Activated naive CD4-positive, alpha-beta T cell treated with anti-CD3 and anti-CD28 coated beads for 36 hours (primary cell): ENCODE data around the gene MALT1. TPM values are rescaled to one million over a fixed set of nuclear protein-coding genes. Genes with fewer than 3 reads are reported as not detected.

ENCODE experiments used
- CTCF ChIA-PET: fragments of 350-600 bp; sonication (Branson Sonifier 250); formaldehyde crosslinking; loops from one replicate; lab custom pipeline; 2021; ENCODE audit warnings: antibody characterized with exemption; lab: Charles Lee
- DNase-seq: peaks from one replicate; pipeline ENCODE4 v3.0.0-alpha.2; 2020
- H3K27ac Mint-ChIP-seq: one replicate; pipeline ENCODE4 v1.8.0; 2021; ENCODE audit warnings: mild to moderate bottlenecking, mixed read lengths
- H3K27me3 Mint-ChIP-seq: one replicate; pipeline ENCODE4 v1.8.0; 2021; ENCODE audit warnings: low read depth, mixed read lengths
- H3K36me3 Mint-ChIP-seq: one replicate; pipeline ENCODE4 v1.8.0; 2021; ENCODE audit warnings: low read depth, mixed read lengths
- H3K4me1 Mint-ChIP-seq: one replicate; pipeline ENCODE4 v1.8.0; 2021; ENCODE audit warnings: low read depth, mixed read lengths
- H3K4me3 Mint-ChIP-seq: one replicate; pipeline ENCODE4 v1.8.0; 2021; ENCODE audit warnings: mild to moderate bottlenecking, moderate library complexity, mixed read lengths
- H3K9me3 Mint-ChIP-seq: one replicate; pipeline ENCODE4 v1.8.0; 2021; ENCODE audit warnings: mixed read lengths
- intact Hi-C: fragments of 100-400 bp; cut with micrococcal nuclease; formaldehyde crosslinking; loops from one replicate; pipeline ENCODE4 v1.15.1; 2023
- total RNA-seq, 2 experiments: library from RNA; stranded (reverse); gene quantifications; one replicate each; pipeline ENCODE4 v1.2.3, GENCODE V29; 2021

Gene MALT1
- total RNA-seq, 2 experiments from 2014 or later, result 39.7 to 41.0 TPM

DNA sequence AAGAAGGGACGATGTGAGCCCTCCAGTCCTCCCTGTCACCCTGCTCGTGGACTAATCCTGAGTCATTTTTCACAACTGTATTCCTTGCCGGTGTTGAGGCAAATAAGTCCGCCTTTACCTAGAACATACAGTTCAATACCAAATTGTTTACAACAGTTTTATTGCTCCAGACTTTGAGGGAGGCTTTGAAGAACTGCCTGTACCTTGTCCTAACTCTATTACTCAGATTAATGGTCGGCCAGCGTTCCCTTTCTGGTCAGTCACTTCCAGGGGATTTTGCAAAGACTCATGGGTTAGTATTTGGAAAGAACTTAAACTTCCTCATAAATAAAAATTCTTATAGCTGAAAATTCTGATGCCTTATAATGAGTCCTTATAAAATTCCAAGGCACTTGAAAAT, 108.3 kb downstream of the MALT1 start:
- Mint-ChIP-seq H3K27ac (no peak overlapping the region), H3K27me3 (peaks cover 16% of the 10 kb centered on the region), H3K4me3 (no peak overlapping the region), H3K36me3 (no peaks in the 10 kb centered on the region), H3K9me3 (no peaks in the 10 kb centered on the region), H3K4me1 (no peaks in the 10 kb centered on the region)
- intact Hi-C loops, result no loop called here
- no peak for DNase-seq
- CTCF ChIA-PET, result interaction anchor here (0.6 to 8.4 kb wide), 5 partner anchors 10 to 280 kb away, joined by 3 to 75 read pairs (median 4); no protein-coding TSS in a partner anchor

DNA sequence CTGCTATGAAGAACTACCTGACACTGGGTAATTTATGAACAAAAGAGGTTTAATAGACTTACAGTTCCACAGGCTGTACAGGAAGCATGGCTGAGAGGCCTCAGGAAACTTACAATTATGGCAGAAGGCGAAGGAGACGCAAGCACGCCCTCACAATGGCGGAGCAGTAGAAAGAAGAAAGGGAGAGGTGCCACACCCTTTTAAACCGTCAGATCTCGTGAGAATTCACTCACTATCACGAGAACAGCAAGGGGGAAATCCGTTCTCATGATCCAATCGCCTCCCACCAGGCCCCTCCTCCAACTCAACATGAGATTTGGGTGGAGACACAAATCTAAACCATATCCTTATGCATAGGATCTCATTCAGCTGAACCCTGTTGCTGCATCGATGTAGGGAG, 108.8 kb downstream of the MALT1 start:
- no peaks in the 10 kb centered on the region for H3K9me3 Mint-ChIP-seq
- DNase-seq, result no peak
- intact Hi-C loops, result no loop called here
- H3K27me3 Mint-ChIP-seq, result peaks cover 16% of the 10 kb centered on the region
- no peak overlapping the region for H3K27ac Mint-ChIP-seq
- CTCF ChIA-PET, result interaction anchor here (0.6 to 8.4 kb wide), 8 partner anchors 10 to 297 kb away, joined by 3 to 75 read pairs (median 4); no protein-coding TSS in a partner anchor
- no peaks in the 10 kb centered on the region for H3K4me1 Mint-ChIP-seq
- no peak overlapping the region for H3K4me3 Mint-ChIP-seq
- H3K36me3 Mint-ChIP-seq, result no peaks in the 10 kb centered on the region

- intact Hi-C loops, result loop anchor here (1.0 kb wide), 3 partner anchors 276 to 488 kb away; no protein-coding TSS in a partner anchor
- DNase-seq, result peak; percentile 85
- Mint-ChIP-seq H3K4me1 (no peaks in the 10 kb centered on the region), H3K4me3 (no peak overlapping the region), H3K27ac (no peak overlapping the region), H3K36me3 (no peaks in the 10 kb centered on the region), H3K9me3 (no peaks in the 10 kb centered on the region), H3K27me3 (peaks cover 21% of the 10 kb centered on the region)
- CTCF ChIA-PET, result interaction anchor here (0.7 to 8.4 kb wide), 15 partner anchors 12 to 295 kb away, joined by 3 to 75 read pairs (median 4); partner anchors contain the start of gene ZNF532
Observed at GRCh38 chr18:58781627-58782194, 110.4 kb downstream of the MALT1 start.

- no peaks in the 10 kb centered on the region for H3K9me3 Mint-ChIP-seq
- H3K27ac Mint-ChIP-seq, result no peak overlapping the region
- H3K4me1 Mint-ChIP-seq, result no peaks in the 10 kb centered on the region
- no peaks in the 10 kb centered on the region for H3K36me3 Mint-ChIP-seq
- no peak for DNase-seq
- no peak overlapping the region for H3K4me3 Mint-ChIP-seq
- intact Hi-C loops, result no loop called here
- CTCF ChIA-PET, result interaction anchor here (5.1 to 8.4 kb wide), 3 partner anchors 15 to 287 kb away, joined by 36 to 75 read pairs (median 44); no protein-coding TSS in a partner anchor
- H3K27me3 Mint-ChIP-seq, result peaks cover 24% of the 10 kb centered on the region
Observed at GRCh38 chr18:58784601-58785137, 113.4 kb downstream of the MALT1 start.

DNA sequence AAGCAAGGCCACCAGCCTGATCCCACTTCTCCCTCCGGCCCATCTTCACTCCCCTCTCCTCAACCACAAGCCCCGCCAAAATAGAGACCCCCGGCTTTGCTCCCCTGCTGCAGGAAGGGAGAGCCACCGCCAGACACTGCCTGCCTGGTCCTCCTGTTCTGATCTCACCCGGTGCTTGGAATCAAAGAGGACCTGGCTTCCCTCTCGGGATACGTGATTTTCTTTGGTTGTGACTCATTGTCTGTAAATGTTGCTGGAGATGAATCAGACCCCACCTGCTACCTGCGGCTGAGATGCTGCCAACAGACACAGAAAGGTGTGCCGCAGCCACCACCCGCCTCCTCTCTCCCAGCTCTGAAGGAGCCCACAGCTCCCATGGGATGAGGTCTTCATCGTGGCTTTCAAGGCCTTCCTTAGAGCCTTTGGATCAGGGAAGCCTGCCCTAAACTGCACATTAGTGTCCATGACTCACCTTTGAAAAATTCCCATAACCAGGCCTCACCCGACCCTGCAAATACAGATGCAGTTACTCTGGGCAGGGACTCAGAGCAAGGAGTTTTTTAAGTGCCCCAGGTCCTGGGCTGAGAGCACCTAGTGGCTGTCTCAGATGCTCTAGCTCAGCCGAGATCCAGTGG, 114.0 kb downstream of the MALT1 start:
- no peaks in the 10 kb centered on the region for H3K36me3 Mint-ChIP-seq
- H3K27me3 Mint-ChIP-seq, result peaks cover 21% of the 10 kb centered on the region
- no peak overlapping the region for H3K4me3 Mint-ChIP-seq
- H3K9me3 Mint-ChIP-seq, result no peaks in the 10 kb centered on the region
- DNase-seq, result no peak
- CTCF ChIA-PET, result interaction anchor here (0.6 to 5.1 kb wide), 3 partner anchors 12 to 286 kb away, joined by 3 to 36 read pairs (median 4); no protein-coding TSS in a partner anchor
- H3K4me1 Mint-ChIP-seq, result no peaks in the 10 kb centered on the region
- intact Hi-C loops, result no loop called here
- no peak overlapping the region for H3K27ac Mint-ChIP-seq

GRCh38 chr18:58785870-58786269, 114.6 kb downstream of the MALT1 start:
- CTCF ChIA-PET, result interaction anchor here (0.6 to 5.1 kb wide), 5 partner anchors 11 to 625 kb away, joined by 3 to 36 read pairs (median 3); no protein-coding TSS in a partner anchor

DNA sequence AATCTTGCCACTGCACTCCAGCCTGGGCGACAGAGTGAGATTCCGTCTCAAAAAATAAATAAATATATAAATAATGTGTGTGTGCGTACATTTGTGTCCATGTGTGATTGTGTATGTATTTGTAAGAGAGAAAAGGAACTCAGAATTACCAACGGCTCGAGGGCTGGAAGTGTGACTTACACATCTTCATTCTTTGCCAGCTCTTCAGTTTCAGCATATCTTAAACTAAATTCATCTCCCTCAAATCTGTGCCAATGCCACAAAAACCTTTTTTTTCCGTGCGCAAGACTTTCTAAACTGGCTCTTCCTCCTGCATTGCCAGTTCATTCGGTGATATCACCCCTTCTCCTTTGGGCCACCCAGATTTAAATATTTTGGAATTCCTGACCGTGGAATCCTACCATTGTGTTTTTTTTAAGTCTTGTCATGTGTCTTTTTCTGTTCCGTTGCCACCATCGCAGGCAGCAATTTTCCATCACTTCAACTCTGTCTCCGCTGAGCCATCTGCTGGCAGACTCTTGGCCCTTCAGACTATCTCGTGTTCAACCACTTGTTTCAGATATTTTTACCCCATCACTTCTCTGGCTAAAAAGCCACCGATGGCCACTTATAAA, 116.4 kb downstream of the MALT1 start:
- Mint-ChIP-seq H3K36me3 (no peaks in the 10 kb centered on the region), H3K27ac (no peak overlapping the region), H3K27me3 (peaks cover 15% of the 10 kb centered on the region), H3K4me3 (no peak overlapping the region), H3K9me3 (no peaks in the 10 kb centered on the region), H3K4me1 (no peaks in the 10 kb centered on the region)
- no peak for DNase-seq
- intact Hi-C loops, result no loop called here
- CTCF ChIA-PET, result no interaction called here

More at GRCh38 chr18:58785870-58786269, 114.6 kb downstream of the MALT1 start:
- Mint-ChIP-seq H3K36me3 (no peaks in the 10 kb centered on the region), H3K27me3 (peaks cover 21% of the 10 kb centered on the region), H3K9me3 (no peaks in the 10 kb centered on the region), H3K4me1 (no peaks in the 10 kb centered on the region), H3K4me3 (no peak overlapping the region), H3K27ac (no peak overlapping the region)
- no peak for DNase-seq
- intact Hi-C loops, result no loop called here

GRCh38 chr18:58788470-58788869, 117.2 kb downstream of the MALT1 start:
- CTCF ChIA-PET, result no interaction called here
- no peak overlapping the region for H3K4me3 Mint-ChIP-seq
- intact Hi-C loops, result no loop called here
- H3K27me3 Mint-ChIP-seq, result peaks cover 15% of the 10 kb centered on the region
- DNase-seq, result no peak
- no peak overlapping the region for H3K27ac Mint-ChIP-seq
- no peaks in the 10 kb centered on the region for H3K9me3 Mint-ChIP-seq
- H3K36me3 Mint-ChIP-seq, result no peaks in the 10 kb centered on the region
- no peaks in the 10 kb centered on the region for H3K4me1 Mint-ChIP-seq

GRCh38 chr18:58788971-58789875, 118.0 kb downstream of the MALT1 start:
- H3K4me1 Mint-ChIP-seq, result no peaks in the 10 kb centered on the region
- H3K27ac Mint-ChIP-seq, result no peak overlapping the region
- intact Hi-C loops, result no loop called here
- no peak for DNase-seq
- CTCF ChIA-PET, result no interaction called here
- peaks cover 14% of the 10 kb centered on the region for H3K27me3 Mint-ChIP-seq
- H3K9me3 Mint-ChIP-seq, result no peaks in the 10 kb centered on the region
- H3K36me3 Mint-ChIP-seq, result no peaks in the 10 kb centered on the region
- H3K4me3 Mint-ChIP-seq, result no peak overlapping the region

DNA sequence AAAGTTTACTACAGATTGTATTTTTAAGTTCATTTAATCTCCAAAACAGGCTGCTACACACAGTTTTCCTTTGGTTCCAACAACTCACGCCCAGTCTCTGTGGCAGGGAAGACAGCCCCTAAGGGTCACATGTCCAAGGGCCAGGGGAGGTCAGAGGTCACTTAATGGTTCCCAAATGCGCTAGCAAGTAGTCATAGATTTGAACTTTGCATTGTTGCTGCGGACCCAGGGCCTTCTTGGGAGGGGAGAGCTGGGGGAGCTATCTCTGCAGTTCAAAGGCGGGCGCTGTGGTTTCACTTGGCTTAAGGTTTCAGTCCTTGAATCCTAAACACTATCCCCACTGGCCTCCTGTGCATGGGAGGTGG, 118.6 kb downstream of the MALT1 start:
- Mint-ChIP-seq H3K27ac (no peak overlapping the region), H3K4me3 (no peak overlapping the region), H3K27me3 (peaks cover 11% of the 10 kb centered on the region), H3K4me1 (no peaks in the 10 kb centered on the region), H3K36me3 (no peaks in the 10 kb centered on the region), H3K9me3 (no peaks in the 10 kb centered on the region)
- intact Hi-C loops, result no loop called here
- CTCF ChIA-PET, result interaction anchor here (0.6 kb wide), 1 partner anchor 91 kb away, joined by 3 read pairs; no protein-coding TSS in a partner anchor
- DNase-seq, result no peak

GRCh38 chr18:58792086-58792485, 120.8 kb downstream of the MALT1 start:
- no peak overlapping the region for H3K27ac Mint-ChIP-seq
- peaks cover 7% of the 10 kb centered on the region for H3K27me3 Mint-ChIP-seq
- H3K36me3 Mint-ChIP-seq, result no peaks in the 10 kb centered on the region
- no peaks in the 10 kb centered on the region for H3K4me1 Mint-ChIP-seq
- CTCF ChIA-PET, result interaction anchor here (0.6 kb wide), 1 partner anchor 266 kb away, joined by 5 read pairs; no protein-coding TSS in a partner anchor
- no peak overlapping the region for H3K4me3 Mint-ChIP-seq
- intact Hi-C loops, result no loop called here
- H3K9me3 Mint-ChIP-seq, result no peaks in the 10 kb centered on the region
- DNase-seq, result no peak
